T-helper 1 cell (primary cell): ENCODE measurements around the gene ITFG1.
A peak's percentile ranks its signal among the peaks of the same experiment; 100 is the strongest.
"Not testable (repeated sequence)": the region's sequence is repeated elsewhere in the genome, so short reads cannot be mapped to it uniquely, and the experiment has no call there.

Experiments used
- DNase-seq, 5 donors: peaks; one replicate each; pipeline ENCODE4 v3.0.0-alpha.2; 2012 to 2020

The ITFG1 gene

GRCh38 chr16:47413041-47413440 is 47.8 kb downstream of the ITFG1 start:
- DNase-seq: no peak

DNA sequence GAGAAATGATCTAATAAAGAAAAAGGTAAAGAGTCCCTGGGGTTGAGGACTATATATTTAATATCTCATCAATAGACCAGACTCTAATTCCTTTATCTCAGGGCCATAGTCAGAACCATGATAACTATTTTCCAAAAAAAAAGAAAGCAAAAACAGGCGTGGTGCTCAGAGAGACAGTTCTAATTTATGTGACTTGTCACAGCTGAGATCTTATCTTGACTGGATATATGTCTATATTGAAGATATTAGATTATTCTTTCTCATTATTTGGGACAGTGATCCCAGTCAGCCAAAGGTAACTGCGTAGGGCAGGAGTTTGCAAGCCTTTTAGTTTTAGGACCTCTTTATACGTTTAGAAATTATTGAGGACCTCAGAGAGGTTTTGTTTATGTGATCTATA is 52.4 kb downstream of the ITFG1 start:
- no peak for DNase-seq

- DNase-seq: no peak
Observed at GRCh38 chr16:47395733-47396498, 64.9 kb downstream of the ITFG1 start.

- peak in 2 of 5 donors; percentile 1 to 6 for DNase-seq
Observed at GRCh38 chr16:47392081-47392480, 68.8 kb downstream of the ITFG1 start.

DNA sequence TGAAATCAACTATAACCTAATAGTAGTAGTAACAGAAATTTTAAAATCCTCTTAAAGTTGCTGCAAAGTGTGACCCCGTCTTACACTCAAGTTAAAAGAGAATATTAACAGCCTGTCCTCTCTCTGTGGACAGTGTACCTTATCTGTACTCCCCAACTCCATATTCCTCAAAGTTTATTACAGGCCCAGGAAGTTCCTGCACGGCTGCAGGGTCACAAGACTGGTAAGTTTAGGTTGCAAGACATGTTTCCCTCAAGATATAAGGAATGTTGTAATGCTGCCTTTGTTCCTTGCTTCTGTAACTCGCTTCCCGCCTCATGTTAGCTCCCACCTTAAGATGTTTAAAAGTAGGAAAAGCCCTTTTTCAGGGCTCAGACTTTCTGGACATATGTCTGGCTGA is 72.2 kb downstream of the ITFG1 start:
- DNase-seq: no peak

DNA sequence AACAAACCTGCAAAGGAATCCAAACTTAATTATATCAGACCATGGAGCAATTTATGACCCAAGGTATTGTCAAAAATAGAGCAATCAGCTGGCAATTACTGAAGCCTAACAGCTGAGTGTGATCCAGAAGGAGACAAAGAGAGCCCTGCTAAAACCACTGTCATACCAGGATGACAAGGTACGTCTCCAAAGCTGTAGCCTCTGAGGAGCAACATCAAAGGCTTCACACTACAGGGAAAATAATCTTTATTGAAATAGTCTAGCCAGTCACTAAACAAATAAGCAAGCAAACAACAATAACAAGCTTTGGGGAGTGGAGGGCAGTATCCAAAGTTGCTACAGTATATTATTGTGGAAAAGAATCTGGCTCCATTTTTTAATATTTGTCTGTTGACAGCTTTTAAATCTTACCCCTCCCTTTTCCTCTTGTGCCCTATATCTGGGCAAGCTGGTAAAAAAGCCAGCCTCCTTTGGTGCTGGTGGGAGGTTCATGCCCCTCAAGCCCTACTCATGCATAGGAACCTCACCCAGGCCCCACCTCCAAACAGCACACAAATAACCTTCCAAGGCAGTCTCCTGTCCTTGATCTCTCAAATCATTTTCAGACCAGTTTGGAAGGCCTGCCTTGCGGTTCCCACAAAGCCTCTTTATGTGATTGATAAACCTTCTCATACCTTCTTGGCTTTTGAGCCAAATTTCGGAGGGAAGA is 73.7 kb downstream of the ITFG1 start:
- DNase-seq: no peak

- DNase-seq: no peak
Observed at GRCh38 chr16:47386201-47386718, 74.6 kb downstream of the ITFG1 start.

- no peak for DNase-seq
Observed at GRCh38 chr16:47382362-47382761, 78.5 kb downstream of the ITFG1 start.

GRCh38 chr16:47377154-47377553 is 83.7 kb downstream of the ITFG1 start:
- no peak for DNase-seq

GRCh38 chr16:47375423-47375822 is 85.4 kb downstream of the ITFG1 start:
- no peak for DNase-seq

DNA sequence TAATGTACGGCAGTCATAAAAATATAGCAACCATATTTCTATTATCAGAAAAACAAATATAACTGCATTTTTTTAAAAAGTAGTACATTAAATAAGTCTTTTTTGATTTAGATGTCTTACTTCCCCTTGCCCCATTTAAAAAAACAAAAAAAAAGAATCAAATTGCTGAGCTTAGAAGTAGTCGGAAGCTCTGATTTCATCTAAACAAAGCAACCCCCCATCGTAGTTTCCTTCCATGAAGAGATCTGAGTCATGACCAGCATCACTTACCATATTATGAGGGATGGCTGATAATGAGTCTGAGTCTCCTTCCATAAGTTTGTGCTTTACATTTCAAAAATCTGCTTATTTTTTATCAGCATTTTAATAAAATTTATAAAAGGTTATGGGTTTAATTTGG is 86.2 kb downstream of the ITFG1 start:
- no peak for DNase-seq

DNA sequence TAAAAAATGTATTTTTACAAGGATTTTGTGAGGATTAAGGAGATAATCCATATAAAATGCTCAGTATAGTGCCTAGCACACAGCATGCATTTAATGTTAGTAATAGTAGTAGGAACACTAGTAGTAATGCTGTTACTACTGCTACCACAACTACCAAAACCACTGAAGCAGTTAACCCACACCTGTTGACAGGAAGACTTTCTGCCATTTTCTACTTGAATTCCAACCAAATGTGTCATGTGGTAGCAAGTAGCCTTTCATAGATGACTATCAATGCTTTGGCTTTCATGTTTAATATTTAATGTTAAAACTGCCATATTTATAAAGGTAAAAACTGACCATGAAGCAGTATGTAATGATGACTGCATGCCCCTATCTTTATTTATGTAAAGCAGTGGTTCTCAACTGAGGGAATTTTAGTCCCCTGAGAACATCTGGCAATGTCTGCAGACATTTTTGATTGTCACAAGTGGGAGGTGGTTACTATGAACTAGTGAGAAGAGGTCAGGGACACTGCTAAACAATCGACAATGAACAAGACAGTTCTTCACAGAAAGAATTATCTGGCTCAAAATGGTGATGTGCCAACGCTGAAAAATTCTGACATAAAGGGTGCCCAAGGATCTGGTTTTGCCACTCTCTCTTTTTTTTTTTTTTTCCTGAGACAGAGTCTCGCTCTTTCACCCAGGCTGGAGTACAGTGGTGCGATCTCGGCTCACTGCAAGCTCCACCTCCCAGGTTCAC is 89.4 kb downstream of the ITFG1 start:
- no peak for DNase-seq

DNA sequence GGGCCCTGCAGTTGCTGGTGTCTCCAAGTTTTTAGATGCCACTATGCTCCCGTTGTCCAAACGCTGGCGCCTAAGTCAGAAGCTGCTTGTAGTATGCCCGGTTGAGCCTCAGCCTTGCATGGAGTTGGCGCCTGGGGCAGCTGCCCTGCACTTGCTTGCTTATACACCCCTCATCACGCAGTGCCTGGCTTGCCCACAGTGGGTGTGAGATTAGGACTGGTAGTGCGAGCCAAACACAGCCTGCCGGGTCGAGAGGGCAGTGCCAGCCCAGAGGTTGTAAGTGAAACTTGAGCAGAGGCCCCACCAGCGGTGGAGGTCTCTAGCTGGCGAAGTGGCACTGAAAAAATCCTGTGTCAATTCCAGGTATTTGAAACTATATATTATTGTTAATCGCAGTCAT is 90.3 kb downstream of the ITFG1 start:
- DNase-seq: no peak

- DNase-seq: no peak
Observed at GRCh38 chr16:47366228-47366627, 94.6 kb downstream of the ITFG1 start.

DNA sequence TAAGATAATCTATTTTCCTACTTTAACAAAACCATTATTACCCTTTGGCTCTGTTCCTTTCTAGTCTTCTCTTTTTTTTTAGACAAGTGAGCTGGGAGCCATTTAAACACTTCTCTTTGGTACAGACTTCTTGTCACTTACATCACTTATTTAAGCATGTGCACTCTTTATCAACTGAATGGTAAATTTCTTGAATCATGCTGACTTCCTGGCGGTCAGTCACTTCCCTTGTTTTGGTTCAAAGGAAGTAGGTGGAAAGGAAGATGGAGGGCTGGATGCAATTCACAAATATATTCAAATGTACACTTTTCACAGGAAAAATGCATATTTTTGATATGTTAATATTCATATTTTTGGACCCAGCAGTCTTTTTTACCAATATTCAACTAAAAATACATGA is 97.1 kb downstream of the ITFG1 start:
- no peak for DNase-seq

DNA sequence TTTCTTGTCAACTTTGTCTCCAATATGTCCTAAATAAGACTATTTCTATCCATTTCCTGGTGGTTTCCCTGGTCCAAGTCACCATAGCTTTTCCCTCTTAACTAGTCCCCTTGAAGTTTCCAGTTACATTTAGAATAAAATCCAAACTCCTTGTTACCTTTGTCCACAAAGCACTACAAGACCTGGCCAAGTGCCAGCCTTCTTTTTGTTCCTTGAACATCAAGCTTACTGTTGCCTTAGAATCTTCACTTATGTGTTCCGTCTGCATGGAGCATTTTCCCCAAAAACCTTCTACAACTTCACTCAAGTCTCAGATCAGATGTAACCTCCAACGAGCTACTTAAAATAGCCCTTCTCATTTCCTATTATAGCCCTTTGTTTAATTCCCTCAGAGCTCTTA is 101.4 kb downstream of the ITFG1 start:
- DNase-seq: no peak

- DNase-seq: no peak
Observed at GRCh38 chr16:47358816-47359215, 102.0 kb downstream of the ITFG1 start.

GRCh38 chr16:47349029-47349428 is 111.8 kb downstream of the ITFG1 start:
- not testable (repeated sequence) for DNase-seq

GRCh38 chr16:47347021-47347696 is 113.7 kb downstream of the ITFG1 start:
- DNase-seq: not testable (repeated sequence)

- DNase-seq: no peak
Observed at GRCh38 chr16:47342055-47342454, 118.8 kb downstream of the ITFG1 start.

- DNase-seq: not testable (repeated sequence)
Observed at GRCh38 chr16:47330562-47330961, 130.3 kb downstream of the ITFG1 start.

DNA sequence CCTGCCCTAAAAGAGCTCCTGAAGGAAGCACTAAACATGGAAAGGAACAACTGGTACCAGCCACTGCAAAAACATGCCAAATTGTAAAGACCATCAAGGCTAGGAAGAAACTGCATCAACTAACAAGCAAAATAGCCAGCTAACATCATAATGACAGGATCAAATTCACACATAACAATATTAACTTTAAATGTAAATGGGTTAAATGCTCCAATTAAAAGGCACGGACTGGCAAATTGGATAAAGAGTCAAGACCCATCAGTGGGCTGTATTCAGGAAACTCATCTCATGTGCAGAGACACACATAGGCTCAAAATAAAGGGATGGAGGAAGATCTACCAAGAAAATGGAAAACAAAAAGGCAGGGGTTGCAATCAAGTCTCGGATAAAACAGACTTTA is 136.6 kb downstream of the ITFG1 start:
- not testable (repeated sequence) for DNase-seq

GRCh38 chr16:47323241-47323640 is 137.6 kb downstream of the ITFG1 start:
- DNase-seq: no peak
